Activated CD4-positive, CD25-positive, alpha-beta regulatory T cell (primary cell): ENCODE measurements around the gene WASF2.
"Not testable (repeated sequence)": the region's sequence is repeated elsewhere in the genome, so short reads cannot be mapped to it uniquely, and the experiment has no call there.

Source experiments
- DNase-seq, 4 experiments: peaks; one replicate each; lab custom pipeline; 2025; lab: John Stamatoyannopoulos, UW

The WASF2 gene

GRCh38 chr1:27451343-27451742 is 38.6 kb downstream of the WASF2 start:
- no peak for DNase-seq

DNA sequence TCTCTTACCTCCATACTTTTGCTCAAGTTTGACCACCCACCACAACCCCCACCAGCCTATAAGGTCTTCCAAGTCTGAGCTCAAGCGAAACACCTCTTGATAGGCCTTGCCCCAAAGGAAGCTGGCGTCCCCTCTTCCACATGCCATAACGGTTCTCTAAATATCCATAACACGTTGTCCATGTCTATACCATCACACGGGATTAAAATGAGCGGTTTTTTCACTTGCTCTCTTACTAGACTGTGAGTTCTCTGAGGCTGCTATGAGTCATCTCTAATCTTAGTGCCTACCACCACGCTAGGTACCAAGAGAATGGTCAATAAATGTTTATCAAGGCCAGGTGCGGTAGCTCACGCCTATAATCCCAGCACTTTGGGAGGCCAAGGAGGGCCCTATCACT is 41.0 kb downstream of the WASF2 start:
- no peak for DNase-seq

- no peak for DNase-seq
Observed at GRCh38 chr1:27447883-27448282, 42.1 kb downstream of the WASF2 start.

- DNase-seq: no peak
Observed at GRCh38 chr1:27447399-27447798, 42.6 kb downstream of the WASF2 start.

DNA sequence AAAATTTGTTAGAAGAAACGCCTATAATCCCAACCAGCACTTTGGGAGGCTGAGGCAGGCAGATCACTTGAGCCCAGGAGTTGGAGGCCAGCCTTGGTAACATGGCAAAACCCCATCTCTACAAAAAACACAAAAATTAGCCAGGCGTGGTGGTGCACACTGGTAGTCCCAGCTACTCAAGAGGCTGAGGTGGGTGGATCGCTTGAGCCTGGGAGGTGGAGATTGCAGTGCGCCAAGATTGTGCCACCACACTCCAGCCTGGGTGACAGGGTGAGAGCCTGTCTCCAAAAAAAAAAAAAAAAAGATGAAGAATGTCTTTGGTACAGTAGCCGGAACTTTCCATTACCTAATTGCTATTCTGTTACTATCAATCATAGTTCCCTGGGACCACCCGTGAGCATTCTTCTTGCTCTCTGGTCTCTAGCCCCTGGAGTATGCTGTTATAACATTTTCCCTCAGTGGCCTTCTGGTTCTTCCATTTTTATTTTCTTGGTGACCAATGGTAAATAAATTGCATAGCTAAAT is 43.4 kb downstream of the WASF2 start:
- DNase-seq: no peak

GRCh38 chr1:27445177-27445936 is 44.6 kb downstream of the WASF2 start:
- no peak for DNase-seq

DNA sequence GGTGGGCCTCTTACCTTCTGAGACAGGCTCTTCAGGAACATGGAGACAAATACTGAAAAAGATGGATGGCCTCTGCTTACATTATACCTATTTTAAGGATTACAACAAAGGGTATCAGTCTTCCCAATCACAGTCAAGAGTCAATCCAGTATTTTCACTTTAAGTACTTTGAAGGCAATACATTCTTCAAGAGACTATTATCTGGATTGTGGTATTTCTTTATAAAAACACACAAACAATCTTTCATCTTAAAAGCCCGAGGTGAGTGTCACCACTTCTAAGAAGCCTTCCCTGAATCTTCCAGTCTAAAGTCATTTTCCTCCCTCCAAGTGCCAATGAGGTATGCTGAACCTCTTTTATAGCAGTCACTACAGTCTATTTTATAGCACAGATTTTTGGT is 45.3 kb downstream of the WASF2 start:
- DNase-seq: no peak

- no peak for DNase-seq
Observed at GRCh38 chr1:27439150-27439549, 50.8 kb downstream of the WASF2 start.

- DNase-seq: no peak
Observed at GRCh38 chr1:27438621-27439061, 51.3 kb downstream of the WASF2 start.

DNA sequence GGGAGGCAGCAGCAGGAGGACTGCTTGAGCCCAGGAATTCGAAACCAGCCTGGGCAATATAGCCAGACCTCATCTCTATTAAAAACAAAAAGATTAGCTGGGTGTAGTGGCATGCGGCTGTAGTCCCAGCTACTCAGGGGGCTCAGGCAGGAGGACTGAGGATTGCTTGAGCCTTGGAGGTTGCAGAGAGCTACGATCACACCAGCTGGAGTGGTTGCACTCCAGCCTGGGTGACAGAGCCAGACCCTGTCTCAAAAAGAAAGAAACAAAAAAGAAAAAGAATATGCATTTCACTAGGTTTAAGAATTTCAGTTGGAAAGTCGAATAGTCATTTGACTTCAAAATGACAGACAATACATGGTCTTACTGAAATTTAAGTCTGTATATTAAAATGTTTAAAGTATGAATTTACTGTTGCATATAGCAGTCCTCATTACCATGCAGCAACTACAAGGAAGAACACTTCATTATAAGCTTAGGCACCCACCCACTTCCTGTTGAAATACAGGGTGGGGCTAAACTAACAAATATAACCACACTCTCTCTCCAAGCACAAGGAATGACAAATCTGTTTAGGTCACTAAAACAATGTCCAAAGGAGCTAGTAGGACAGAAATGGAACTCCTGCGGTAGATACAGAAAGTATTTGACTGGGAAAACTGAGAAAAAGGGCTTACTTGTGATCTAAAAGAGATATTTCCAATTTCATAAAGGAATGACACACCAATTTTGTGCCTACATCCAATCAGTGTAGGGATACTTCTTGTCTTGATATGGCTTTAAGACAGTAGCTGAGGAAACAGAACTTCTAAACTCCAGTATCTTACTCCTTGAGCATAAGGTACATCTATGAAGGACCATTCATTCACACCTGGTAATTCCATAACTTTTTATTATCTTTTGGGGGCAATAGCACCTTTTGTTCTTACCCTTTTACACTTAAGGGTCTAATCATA is 53.5 kb downstream of the WASF2 start:
- DNase-seq: no peak

DNA sequence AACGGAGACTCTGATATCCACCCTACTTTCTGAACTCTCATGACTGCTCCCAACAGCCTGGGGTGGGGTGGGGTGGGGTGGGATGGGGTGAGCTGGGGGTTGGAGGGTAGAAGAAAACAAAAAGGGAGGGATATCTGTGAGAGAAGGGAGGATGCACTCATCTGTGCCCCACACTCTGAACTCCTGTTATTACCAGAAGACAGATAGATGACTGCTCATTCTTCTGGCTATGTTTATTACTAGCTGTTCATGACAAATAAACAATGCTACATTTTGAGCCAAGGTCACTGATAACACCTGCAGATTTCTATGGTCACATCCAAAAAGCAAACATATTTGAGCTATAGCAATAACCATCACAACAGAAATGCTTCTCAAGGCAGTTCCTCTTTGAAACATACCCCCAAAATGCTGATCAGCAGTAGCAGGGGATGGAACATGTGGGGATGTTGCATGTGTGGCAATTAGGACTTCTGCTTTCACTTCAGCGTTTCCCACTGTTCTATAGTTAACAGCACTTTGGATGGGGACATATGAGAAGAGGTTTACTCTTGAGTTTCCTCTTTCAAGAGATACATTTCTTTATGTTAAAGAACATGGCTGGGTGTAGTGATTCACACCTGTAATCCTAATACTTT is 54.3 kb downstream of the WASF2 start:
- DNase-seq: no peak

DNA sequence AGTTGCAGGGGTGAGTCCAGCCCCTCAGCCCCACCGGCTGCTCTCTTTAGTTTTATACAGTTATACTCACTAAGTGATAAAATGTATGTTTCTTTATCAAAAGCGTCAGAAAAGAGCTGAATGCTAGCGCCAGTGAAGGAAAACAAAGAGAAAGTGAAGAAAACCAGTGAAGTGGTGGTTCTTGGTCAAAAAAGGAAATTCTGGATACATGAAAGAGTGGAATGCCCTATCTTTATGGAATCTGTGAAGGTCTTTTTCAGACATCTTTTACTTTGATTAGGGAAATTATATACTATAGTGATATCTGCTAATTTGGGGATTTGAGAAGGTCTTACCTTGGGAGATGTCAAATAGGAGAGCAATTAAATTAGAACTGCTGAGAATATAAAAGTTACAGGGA is 56.3 kb downstream of the WASF2 start:
- no peak for DNase-seq

DNA sequence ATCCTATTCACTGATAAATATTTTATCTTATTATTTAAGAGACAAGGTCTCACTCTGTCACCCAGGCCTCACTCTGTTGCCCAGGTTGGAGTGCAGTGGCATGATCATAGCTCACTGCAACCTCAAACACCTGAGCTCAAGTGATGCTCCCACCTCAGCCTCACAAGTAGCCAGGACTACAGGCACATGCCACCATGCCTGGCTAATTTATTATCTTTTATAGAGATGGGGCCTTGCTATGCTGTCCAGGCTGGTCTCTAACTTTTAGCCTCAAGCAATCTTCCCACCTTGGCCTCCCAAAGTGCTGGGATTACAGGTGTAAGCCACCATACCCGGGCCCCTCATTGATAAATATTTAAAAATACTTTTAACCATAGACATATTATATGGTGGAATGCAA is 57.2 kb downstream of the WASF2 start:
- DNase-seq: not testable (repeated sequence)

GRCh38 chr1:27431601-27431940 is 58.4 kb downstream of the WASF2 start:
- no peak for DNase-seq

- no peak for DNase-seq
Observed at GRCh38 chr1:27430903-27431600, 58.9 kb downstream of the WASF2 start.

GRCh38 chr1:27429029-27429425 is 60.9 kb downstream of the WASF2 start:
- no peak for DNase-seq

GRCh38 chr1:27428316-27429028 is 61.5 kb downstream of the WASF2 start:
- DNase-seq: no peak

- no peak for DNase-seq
Observed at GRCh38 chr1:27427816-27428315, 62.1 kb downstream of the WASF2 start.

DNA sequence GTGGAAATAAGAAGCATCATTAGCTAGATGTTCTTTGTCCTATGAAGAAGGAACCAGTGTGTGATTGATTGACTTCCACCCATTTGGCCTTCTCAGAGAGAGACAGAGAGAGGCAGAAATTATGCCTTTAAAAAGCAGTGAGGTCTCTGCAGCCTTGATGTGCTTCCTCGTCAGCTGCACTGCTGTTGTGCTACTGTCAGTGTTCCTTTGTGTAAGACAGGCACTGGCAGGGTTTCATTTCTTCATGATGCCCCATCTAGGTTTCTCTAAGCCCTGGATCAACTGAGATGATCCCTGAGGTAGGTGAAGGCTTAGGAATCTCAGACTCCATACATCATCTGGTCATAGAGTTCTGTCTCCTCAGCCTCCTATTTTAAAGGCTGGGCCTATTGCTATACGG is 62.6 kb downstream of the WASF2 start:
- no peak for DNase-seq

DNA sequence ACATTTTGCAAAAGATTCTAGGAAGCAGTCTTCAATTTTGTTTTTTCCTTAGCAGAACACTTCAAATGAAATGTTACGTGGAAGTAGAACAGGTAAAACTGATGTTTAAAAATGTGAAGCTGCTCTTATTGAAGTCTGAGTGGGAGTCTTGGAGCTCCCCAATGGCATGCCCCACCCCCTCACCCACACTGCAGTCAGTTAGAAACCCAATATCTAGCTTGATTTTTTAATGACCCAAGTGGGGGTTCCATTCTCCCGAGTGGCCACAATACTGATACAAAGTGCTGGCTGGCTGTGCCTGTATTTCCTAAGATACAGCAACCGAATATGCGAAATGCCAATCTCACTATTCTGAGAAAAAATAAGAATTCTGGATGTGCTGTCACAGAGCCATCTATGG is 66.3 kb downstream of the WASF2 start:
- DNase-seq: no peak
